Stimulated activated CD4-positive, alpha-beta T cell treated with anti-CD3 and anti-CD28 coated beads, Interleukin-1b, Interleukin-23, amount 100 ng/mL, for 24 hours (primary cell): ENCODE data around the gene HIVEP3.

Source experiments
- DNase-seq, 4 experiments: peaks; one replicate each; pipeline ENCODE4 v3.0.0-alpha.2; 2020; ENCODE audit warnings: low read depth in 4 of 4, low spot score in 1 of 4

HIVEP3 gene

DNA sequence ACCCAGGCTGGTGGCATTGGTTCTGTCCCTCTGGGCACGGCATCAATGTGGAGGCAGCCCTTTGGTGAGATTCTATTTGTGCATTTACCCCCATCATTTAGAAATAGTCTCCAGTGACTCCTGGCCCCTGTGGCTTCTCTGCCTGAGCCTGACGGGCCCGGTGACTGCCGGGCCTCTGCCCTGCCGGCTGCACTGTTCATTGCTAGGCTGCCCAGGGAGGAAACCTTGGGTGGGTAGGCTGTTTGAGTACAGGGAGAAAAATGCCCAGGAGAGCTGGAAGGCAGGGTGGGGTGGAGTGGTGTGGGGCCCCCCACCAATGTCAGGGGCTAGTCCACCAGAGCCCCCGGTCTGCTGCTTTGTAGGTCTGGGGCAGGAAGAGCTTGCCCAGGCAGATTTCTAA lies 410.9 kb downstream of the HIVEP3 start:
- DNase-seq = no peak

DNA sequence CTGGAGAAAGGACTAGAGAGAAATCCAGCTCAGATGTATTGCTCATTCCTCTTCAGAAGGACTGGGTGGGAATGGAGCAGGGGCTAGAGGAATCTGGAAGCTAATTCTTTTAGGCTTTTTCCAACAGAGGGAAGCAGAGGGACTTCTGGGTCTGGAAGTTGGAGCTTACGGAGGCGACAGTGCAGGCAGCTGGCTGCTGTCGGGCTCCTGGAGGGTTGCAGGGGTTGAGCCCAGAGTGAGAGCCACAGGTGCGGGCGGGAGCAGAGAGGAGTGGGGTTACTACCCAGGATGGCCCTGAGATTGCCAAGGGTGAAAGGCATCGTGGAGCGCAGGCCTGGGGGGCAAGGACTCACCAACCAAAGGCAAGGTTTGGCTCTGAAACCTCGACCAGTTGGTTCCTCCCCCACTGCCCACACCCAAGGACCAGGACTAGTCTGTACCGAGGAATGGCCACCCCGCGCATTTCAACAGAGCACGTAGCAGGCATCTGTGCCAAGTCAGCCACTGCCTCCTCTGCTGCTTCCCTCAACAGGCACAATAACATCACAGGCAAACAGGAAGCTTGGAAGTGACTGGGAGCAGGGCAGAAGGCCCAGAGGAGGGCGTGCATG lies 411.5 kb downstream of the HIVEP3 start:
- DNase-seq = no peak

DNA sequence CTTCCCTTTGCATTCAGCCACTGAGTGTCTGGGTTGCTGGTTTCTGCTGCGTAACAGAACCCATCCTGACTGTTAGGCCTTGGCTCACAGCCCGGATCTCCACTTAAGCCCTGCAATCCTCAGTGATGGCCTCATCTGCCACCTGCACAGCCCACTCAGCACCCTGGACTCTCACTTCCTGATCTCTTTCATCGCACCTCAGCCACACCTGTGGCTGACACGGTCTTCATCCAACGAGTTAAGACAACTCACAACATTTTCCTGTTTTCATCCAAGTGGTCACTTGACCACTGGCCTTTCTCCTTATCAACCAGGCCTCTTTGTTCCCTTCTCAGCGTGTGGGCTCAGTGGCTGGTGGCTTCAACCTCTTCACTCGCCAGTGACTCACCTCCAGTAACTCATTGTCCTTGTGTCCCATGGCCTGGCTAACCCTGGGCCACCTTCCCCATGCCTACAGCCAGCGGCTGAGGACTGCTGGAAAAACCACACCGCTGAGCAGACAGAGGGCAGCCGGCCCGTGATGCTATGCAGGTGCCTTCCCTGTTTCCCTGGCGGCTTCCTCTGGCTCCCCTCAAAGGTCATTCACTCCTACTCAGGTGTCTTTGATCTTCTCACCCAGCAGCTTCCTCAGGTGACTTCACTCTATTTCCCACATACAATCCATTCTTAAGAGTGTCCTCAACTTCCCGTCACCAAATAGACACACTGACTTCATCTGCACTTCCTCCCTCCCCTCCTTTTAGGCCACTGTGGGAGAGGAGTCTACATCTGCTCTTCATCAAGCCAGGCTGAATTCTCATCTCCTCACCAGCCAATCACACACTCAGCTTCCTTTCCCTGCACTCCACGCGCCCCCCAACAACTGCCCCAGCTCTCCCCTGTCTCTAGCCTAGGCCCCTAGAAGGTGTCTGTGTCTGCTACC lies 414.3 kb downstream of the HIVEP3 start:
- no peak for DNase-seq

DNA sequence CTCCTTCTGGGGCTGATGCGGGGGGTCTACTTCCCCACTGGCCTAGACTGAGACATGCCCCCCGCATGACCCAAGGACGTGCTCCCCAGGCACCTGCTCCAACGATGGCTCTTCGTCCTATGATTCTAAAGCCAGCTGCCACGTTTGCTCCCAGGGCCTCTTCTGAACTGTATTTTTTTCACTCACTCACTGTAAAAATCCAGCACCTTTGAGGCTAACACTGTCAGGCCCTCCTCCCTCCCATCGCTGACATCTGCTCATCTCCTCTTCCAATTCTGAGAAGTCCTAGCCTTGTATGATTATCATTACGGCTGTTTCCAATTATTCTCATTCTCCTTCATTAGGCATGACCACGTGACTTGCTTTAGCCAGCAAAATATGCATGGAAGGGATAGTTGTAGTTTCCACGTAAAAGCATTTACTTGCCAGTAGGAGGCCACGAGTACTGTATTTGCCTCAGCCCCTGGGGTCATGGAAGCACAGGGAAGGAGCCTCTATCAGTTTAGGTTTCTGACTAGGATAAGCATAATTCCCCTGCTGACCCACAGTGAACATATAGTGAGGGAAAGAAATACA lies 415.1 kb downstream of the HIVEP3 start:
- no peak for DNase-seq

DNA sequence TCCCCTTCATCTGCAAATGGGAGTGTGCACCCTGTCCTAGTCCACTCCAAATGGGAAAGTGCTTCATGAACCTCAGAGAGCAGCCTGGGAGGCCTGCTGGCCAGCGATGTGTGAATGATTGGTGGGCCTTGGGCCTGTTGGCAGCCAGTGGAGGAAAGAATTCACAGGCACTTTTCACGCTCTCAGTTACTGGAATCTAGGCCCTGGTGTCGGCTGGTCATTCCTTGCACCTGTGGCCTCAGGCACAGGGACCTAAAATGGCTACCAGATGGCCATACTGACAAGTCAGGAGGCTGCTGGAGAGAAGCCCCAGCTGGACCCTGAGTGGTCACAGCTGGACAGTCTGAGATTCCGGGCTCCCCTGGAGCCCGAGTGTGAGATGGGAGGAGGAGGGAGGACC lies 415.8 kb downstream of the HIVEP3 start:
- DNase-seq = no peak

DNA sequence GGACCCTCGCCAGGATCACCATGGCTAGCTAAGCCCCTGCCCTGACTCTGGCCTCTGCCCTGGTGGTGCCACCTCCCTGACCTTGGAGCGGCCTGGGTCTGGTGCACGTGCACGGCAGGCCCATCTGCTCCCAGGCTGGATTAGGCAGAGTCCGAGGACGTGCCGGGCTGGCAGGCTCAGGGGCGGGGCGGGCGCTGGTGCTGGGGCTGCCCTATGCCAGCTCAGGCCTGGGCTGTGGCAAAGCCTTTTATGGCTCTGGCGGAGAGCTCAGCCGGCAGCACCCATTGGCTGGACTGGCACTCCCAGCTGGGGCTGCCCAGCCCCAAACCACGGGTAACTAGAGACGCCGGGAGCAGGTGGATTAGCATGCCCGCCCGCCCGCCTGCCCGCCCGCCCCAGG lies 417.1 kb downstream of the HIVEP3 start:
- DNase-seq = no peak

- no peak for DNase-seq
Observed at GRCh38 chr1:41500781-41501518, 417.8 kb downstream of the HIVEP3 start.

DNA sequence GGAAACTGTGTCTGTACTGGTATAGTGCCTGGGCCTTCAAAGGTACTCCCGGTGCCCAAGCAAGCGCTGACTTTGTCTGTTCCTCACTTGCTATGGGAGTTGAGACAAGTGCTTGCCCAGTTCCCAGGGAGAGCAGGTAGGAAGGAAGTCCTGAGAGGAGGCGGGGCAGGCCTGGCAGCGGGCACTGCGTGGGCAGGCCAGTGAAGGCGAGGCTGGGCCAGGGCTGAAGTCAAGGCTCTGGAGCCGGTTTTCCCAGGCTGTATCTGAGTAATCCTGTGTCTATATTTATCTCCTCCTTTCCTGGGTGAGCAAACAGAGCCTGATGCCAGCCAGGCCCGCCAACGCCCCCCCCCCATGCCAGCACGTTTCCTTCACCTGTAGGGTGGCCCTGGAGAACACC lies 418.3 kb downstream of the HIVEP3 start:
- DNase-seq = no peak

GRCh38 chr1:41499591-41499990 lies 419.1 kb downstream of the HIVEP3 start:
- no peak for DNase-seq

- DNase-seq = no peak
Observed at GRCh38 chr1:41498804-41499203, 419.9 kb downstream of the HIVEP3 start.

DNA sequence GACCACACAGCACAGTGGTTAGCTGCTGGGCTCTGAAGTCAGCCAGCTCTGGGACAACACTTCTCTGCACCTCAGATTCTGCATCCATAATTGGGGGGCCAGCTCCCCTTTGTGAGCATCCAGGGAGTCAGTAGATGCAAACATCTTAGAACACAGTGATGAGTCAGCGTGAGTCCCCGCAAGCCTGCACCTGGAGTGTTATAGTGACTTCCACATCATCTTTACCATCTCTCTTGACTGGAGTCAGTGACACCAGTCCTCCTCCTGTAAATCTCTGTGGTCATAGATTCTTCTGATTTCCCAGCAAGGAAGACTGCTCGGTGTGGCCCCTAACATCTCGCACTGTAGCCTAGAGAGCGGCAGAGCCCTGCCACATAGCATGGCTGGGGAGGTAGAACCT lies 420.3 kb downstream of the HIVEP3 start:
- no peak for DNase-seq

- no peak for DNase-seq
Observed at GRCh38 chr1:41497461-41498030, 421.2 kb downstream of the HIVEP3 start.

- no peak for DNase-seq
Observed at GRCh38 chr1:41497056-41497440, 421.7 kb downstream of the HIVEP3 start.

DNA sequence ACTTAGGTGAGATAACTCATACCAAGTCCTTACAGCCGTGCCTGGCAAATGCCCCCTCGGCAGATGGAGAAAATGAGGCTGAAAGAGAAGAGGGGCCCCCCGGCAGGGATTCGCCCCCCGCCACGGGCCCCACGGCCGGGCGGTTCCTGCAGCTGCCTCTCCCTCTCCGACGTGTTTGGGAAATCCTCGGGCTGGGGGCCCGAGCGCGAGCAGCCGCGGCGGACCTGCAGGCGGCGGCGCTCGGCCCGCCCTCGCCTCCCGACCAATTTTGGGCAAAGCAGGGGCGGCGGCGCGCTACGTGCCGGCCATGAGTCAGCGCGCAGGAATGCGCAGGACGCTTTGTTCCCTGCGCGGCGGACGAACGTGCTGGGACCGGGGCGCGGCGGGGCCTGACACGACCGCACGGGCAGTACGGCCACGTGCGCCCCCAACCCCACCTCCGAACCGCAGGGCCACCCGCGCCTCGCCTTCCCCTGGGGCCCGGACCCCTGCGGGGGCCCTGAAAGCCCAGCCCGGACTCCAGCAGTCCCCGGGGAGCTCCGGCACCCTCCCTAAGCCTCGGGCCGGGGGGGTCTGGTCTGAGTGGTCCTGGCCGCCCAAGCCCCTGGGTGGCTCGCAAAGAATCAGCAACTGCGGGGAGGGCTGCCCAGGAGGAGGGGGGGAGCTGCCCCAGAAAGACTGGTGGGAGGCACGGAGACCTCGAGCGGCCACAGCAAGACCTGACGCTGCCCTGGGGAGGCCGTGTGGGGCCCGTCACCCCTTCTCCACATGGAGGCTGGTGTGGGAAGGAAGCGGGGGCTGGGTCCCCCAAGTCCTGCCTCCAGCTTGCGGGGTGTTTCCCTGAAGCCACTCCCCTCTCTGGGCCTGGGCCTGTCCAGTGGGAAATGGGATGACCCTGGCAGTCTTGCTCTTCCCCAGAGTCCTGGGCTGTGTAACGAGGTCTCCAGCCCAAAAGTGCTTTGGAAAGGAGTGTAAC lies 422.4 kb downstream of the HIVEP3 start:
- DNase-seq = peak in 2 of 4 experiments; percentile 32 to 53

DNA sequence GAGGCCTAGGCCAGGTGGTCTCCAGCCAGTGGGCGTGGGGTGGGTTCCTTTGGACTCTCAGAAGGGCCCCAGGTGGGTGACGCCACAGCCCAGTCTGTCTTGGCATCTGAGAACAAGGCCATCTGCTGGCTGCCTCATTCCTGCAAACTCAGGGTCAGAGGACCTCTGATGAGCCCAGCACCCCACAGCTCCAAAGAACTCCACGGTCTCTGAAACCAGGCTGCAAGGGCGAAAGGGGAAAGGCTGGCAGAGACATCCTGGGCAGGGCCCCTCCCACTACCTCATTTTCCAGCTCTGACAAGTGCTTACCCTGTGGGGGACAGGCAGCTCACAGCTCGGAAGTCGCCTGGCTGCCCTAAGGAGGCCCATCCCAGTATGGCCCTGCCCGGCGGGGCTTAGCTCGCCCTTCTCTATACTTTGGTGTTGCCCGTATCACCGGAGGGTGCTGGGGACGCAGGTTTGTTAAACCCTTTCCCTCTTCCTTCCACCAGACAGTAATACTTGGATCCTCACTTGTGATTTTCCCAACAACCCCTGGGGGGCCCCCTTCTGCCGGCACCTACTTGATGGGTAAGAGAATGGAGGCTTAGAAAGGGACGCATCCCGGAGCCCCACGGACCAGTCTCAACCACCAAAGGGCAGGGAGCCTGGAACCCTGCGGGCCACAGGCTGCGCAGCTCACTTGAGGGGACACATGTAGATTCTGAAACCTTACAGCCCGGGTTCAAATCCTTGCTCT lies 423.3 kb downstream of the HIVEP3 start:
- no peak for DNase-seq

- no peak for DNase-seq
Observed at GRCh38 chr1:41494351-41495209, 424.1 kb downstream of the HIVEP3 start.

GRCh38 chr1:41493626-41494350 lies 424.9 kb downstream of the HIVEP3 start:
- DNase-seq = no peak

GRCh38 chr1:41493117-41493536 lies 425.6 kb downstream of the HIVEP3 start:
- no peak for DNase-seq
